NB4 (cell line): ENCODE data around the gene PHF21B.

Experiments
- DNase-seq: peaks from one replicate; pipeline ENCODE4 v3.0.0; 2010; ENCODE audit warnings: low read depth
- H3K4me3 ChIP-seq: one replicate; pipeline ENCODE4 v1.5.1; 2011; ENCODE audit warnings: mild to moderate bottlenecking, low read depth, low read length, moderate library complexity
- CTCF ChIP-seq: IDR thresholded peaks from one replicate; pipeline ENCODE4 v1.5.1; 2012; ENCODE audit warnings: low read depth, low read length
- MAX ChIP-seq: IDR thresholded peaks from 2 replicates; pipeline ENCODE4 v1.6.1; 2011; ENCODE audit warnings: low read depth, low read length
- MYC ChIP-seq: IDR thresholded peaks from 2 replicates; pipeline ENCODE4 v1.6.1; 2011; ENCODE audit warnings: low read depth, low read length
- POLR2A ChIP-seq: IDR thresholded peaks from 2 replicates; pipeline ENCODE4 v1.6.1; 2011; ENCODE audit warnings: mild to moderate bottlenecking; ENCODE audit not compliant: insufficient read length; ENCODE audit errors: extremely low read depth

PHF21B gene

GRCh38 chr22:44943701-44944324 lies 66.0 kb downstream of the PHF21B start:
- no peak for DNase-seq
- TF ChIP-seq MAX (no peak), CTCF (no peak), MYC (no peak), POLR2A (no peak)
- H3K4me3 ChIP-seq = no peak overlapping the region

- H3K4me3 ChIP-seq = no peak overlapping the region
- DNase-seq = no peak
- TF ChIP-seq MYC (no peak), CTCF (no peak), POLR2A (no peak), MAX (no peak)
Observed at GRCh38 chr22:44942979-44943700, 66.7 kb downstream of the PHF21B start.

- DNase-seq = no peak
- H3K4me3 ChIP-seq = no peak overlapping the region
- no peak for TF ChIP-seq CTCF
- TF ChIP-seq MAX = no peak
- no peak for TF ChIP-seq POLR2A
- no peak for TF ChIP-seq MYC
Observed at GRCh38 chr22:44942056-44942455, 67.7 kb downstream of the PHF21B start.

- TF ChIP-seq MYC = no peak
- no peak for TF ChIP-seq MAX
- no peak for TF ChIP-seq CTCF
- TF ChIP-seq POLR2A = no peak
- DNase-seq = no peak
- no peak overlapping the region for H3K4me3 ChIP-seq
Observed at GRCh38 chr22:44941207-44941606, 68.6 kb downstream of the PHF21B start.

- TF ChIP-seq POLR2A = no peak
- TF ChIP-seq MAX = no peak
- no peak for TF ChIP-seq CTCF
- no peak for TF ChIP-seq MYC
- DNase-seq = no peak
- no peak overlapping the region for H3K4me3 ChIP-seq
Observed at GRCh38 chr22:44940130-44940529, 69.7 kb downstream of the PHF21B start.

- TF ChIP-seq MYC (no peak), CTCF (no peak), MAX (no peak), POLR2A (no peak)
- no peak overlapping the region for H3K4me3 ChIP-seq
- no peak for DNase-seq
Observed at GRCh38 chr22:44939451-44939850, 70.4 kb downstream of the PHF21B start.
